ENCODE results near the gene PEDS1. TPM values are rescaled to one million over a fixed set of nuclear protein-coding genes. Genes with fewer than 3 reads are reported as not detected.

PEDS1 gene
- total and polyA plus RNA-seq, 2 of the 13 experiments (the other 11 are each of a cell fraction or from before 2014, with no cell fraction given): 30.5 to 93.9 TPM

GRCh38 chr20:50153153-50153499 lies 397 bp downstream of the PEDS1 start (continued):
- TF ChIP-seq ZHX2 (IDR thresholded peaks at IDR 0.05; ENCODE audit: low read depth) (no peak), ZHX2 (CRISPR knock-in tag; IDR thresholded peaks at IDR 0.05; ENCODE audit: borderline replicate concordance) (no peak; the same call in 1 of the 2 replicates), TSC22D2 (CRISPR knock-in tag; IDR thresholded peaks at IDR 0.05; ENCODE audit: borderline replicate concordance) (no peak), ZNF75D (CRISPR knock-in tag; IDR thresholded peaks at IDR 0.05; ENCODE audit: borderline replicate concordance) (no peak), ZNF703 (CRISPR knock-in tag; IDR thresholded peaks at IDR 0.05; ENCODE audit: borderline replicate concordance) (no peak), ATF5 (CRISPR knock-in tag; IDR thresholded peaks at IDR 0.05; ENCODE audit: low read depth) (no peak), MED1 (CRISPR knock-in tag; IDR thresholded peaks at IDR 0.05) (0 out of 2 replicates have a peak, but pooled peaks have one; percentile 20), ZNF597 (CRISPR knock-in tag; IDR thresholded peaks at IDR 0.05) (peak; percentile 75; the same call in 1 of the 2 replicates), AKNA (CRISPR knock-in tag; IDR thresholded peaks at IDR 0.05; ENCODE audit: borderline replicate concordance) (peak; percentile 94; the same call in 1 of the 2 replicates), ZEB1 (IDR thresholded peaks at IDR 0.05; ENCODE audit: insufficient replicate concordance, low read depth) (no peak), GATAD1 (CRISPR knock-in tag; IDR thresholded peaks at IDR 0.05) (no peak), THAP8 (CRISPR knock-in tag; IDR thresholded peaks at IDR 0.05; ENCODE audit: borderline replicate concordance) (no peak), PHF5A (CRISPR knock-in tag; IDR thresholded peaks at IDR 0.05; ENCODE audit: low read depth, unreplicated experiment) (no peak), SP2 (CRISPR knock-in tag; IDR thresholded peaks at IDR 0.05) (no peak), ZNF446 (CRISPR knock-in tag; IDR thresholded peaks at IDR 0.05) (no peak), ZNF879 (CRISPR knock-in tag; IDR thresholded peaks at IDR 0.05) (no peak), ZZZ3 (CRISPR knock-in tag; IDR thresholded peaks at IDR 0.05; ENCODE audit: borderline replicate concordance) (no peak)

Measured in HepG2 (cell line).